Activated CD4-positive, alpha-beta T cell treated with anti-CD3 and anti-CD28 coated beads, Interleukin-2, amount 10 ng/mL, durations not matched to agents 7 days and 5 days (primary cell): ENCODE results near the gene MRTFA. TPM values are rescaled to one million over a fixed set of nuclear protein-coding genes. Genes with fewer than 3 reads are reported as not detected.

Source experiments
- CTCF ChIA-PET: fragments of 350-600 bp; sonication (Branson Sonifier 250); formaldehyde crosslinking; loops from one replicate; lab custom pipeline; 2021; ENCODE audit warnings: antibody characterized with exemption; lab: Charles Lee
- POLR2A ChIA-PET: fragments of 350-600 bp; sonication (Branson Sonifier 250); formaldehyde crosslinking; loops from one replicate; lab custom pipeline; 2021; ENCODE audit warnings: antibody characterized with exemption; lab: Charles Lee
- DNase-seq: peaks from one replicate; pipeline ENCODE4 v3.0.0-alpha.2; 2020
- H3K27ac Mint-ChIP-seq: one replicate; pipeline ENCODE4 v1.8.0; 2021; ENCODE audit warnings: mild to moderate bottlenecking, moderate library complexity, mixed read lengths
- H3K27me3 Mint-ChIP-seq: one replicate; pipeline ENCODE4 v1.8.0; 2021; ENCODE audit warnings: mixed read lengths
- H3K36me3 Mint-ChIP-seq: one replicate; pipeline ENCODE4 v1.8.0; 2021; ENCODE audit warnings: low read depth, mixed read lengths
- H3K4me1 Mint-ChIP-seq: one replicate; pipeline ENCODE4 v1.8.0; 2021; ENCODE audit warnings: mixed read lengths
- H3K4me3 Mint-ChIP-seq: one replicate; pipeline ENCODE4 v1.8.0; 2021; ENCODE audit warnings: mild to moderate bottlenecking, moderate library complexity, mixed read lengths
- H3K9me3 Mint-ChIP-seq: one replicate; pipeline ENCODE4 v1.8.0; 2021; ENCODE audit warnings: mixed read lengths
- total RNA-seq, 2 experiments: library from RNA; stranded (reverse); gene quantifications; one replicate each; pipeline ENCODE4 v1.2.3, GENCODE V29; 2021

MRTFA gene
- total RNA-seq, 2 experiments from 2014 or later = 61.9 to 71.1 TPM

GRCh38 chr22:40449676-40450035, 186.9 kb downstream of the MRTFA start:
- H3K27me3 Mint-ChIP-seq = no peaks in the 10 kb centered on the region
- ChIA-PET CTCF (interaction anchor here (0.7 to 3.8 kb wide), 4 partner anchors 10 to 25 kb away, joined by 3 to 14 read pairs (median 4); no protein-coding TSS in a partner anchor), POLR2A (no interaction called here)
- no peak overlapping the region for H3K4me3 Mint-ChIP-seq
- peak overlapping the region; percentile 62 for H3K27ac Mint-ChIP-seq
- no peak for DNase-seq
- peaks cover 54% of the 10 kb centered on the region for H3K36me3 Mint-ChIP-seq
- no peaks in the 10 kb centered on the region for H3K9me3 Mint-ChIP-seq
- peaks cover 59% of the 10 kb centered on the region for H3K4me1 Mint-ChIP-seq

DNA sequence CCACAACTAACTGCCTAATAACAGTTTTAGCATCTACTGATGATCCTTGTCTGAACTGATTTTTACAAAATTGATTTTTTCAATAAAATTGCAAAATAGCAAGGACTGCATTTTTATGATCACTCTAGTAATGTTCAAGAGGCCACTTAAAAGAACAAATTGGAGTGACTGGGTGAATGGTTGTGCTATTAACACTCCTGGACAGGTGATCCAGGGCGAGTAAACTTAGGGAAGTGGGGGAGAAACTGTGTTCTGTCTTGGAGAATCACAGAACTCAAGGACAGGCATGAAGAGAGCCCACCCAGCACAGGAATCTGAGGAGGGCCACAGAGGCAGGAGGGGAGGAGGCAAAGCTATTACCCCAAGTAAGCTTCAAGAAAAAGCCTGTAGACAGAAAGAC, 190.3 kb downstream of the MRTFA start:
- H3K4me1 Mint-ChIP-seq = peaks cover 46% of the 10 kb centered on the region
- H3K9me3 Mint-ChIP-seq = no peaks in the 10 kb centered on the region
- CTCF ChIA-PET = interaction anchor here (0.9 to 1.2 kb wide), 2 partner anchors 10 to 16 kb away, joined by 3 to 4 read pairs; no protein-coding TSS in a partner anchor
- H3K27ac Mint-ChIP-seq = no peak overlapping the region
- no peak for DNase-seq
- H3K4me3 Mint-ChIP-seq = no peak overlapping the region
- peaks cover 47% of the 10 kb centered on the region for H3K36me3 Mint-ChIP-seq
- POLR2A ChIA-PET = no interaction called here
- H3K27me3 Mint-ChIP-seq = no peaks in the 10 kb centered on the region

DNA sequence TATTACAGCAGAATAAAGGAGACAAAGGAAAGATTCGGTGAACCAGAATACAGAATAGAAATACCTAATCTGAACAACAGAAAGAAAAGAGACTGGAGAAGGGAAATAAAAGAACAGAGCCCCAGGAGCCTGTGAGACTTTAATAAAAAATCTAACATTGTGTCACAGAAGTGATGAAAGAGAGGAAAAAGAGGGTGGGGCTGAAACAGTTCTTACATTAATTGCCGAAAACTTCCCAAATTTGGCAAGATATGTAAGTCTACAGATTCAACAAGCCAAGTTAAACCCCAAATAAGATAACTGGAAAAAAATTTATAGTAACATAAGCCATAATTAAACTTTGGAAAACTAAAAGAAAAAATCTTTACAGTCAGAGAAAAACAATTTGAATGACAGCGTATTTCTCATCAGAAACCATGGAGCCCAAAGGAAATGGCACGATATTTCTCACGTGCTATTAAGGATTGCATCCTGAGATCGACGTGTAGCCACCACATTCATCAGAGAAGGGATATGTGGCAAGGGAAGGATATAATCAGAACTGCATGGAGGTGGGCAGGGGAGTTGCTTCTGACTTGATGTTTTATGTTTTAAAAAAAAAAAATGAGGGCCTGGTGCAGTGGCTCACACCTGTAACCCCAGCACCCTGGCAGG, 192.2 kb downstream of the MRTFA start:
- POLR2A ChIA-PET = no interaction called here
- CTCF ChIA-PET = interaction anchor here (1.3 kb wide), 1 partner anchor 88 kb away, joined by 3 read pairs; no protein-coding TSS in a partner anchor

DNA sequence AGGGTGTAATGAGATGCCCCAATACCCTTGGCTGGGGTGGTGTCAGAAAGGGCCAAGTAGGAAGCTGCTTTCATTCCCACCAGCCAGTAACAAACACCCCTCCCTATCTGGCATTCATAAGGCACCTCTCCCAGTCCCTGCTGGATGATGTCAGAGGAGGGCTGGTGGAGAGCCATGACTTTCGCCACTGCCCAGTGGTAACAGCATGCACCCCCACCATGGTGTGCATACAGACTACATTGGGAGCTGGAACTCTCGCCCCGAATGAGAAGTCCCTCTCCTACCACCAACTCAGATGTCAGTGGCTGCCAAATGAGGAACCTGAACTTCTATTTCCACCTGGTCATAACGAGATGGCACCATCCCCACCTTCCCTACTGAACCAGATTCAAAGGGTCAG, 192.8 kb downstream of the MRTFA start:
- no peak overlapping the region for H3K4me3 Mint-ChIP-seq
- ChIA-PET POLR2A (no interaction called here), CTCF (interaction anchor here (1.3 to 1.4 kb wide), 2 partner anchors 11 to 88 kb away, joined by 3 read pairs; no protein-coding TSS in a partner anchor)
- H3K27me3 Mint-ChIP-seq = no peaks in the 10 kb centered on the region
- no peak for DNase-seq
- H3K27ac Mint-ChIP-seq = no peak overlapping the region
- H3K36me3 Mint-ChIP-seq = peaks cover 50% of the 10 kb centered on the region
- H3K9me3 Mint-ChIP-seq = no peaks in the 10 kb centered on the region
- peaks cover 47% of the 10 kb centered on the region for H3K4me1 Mint-ChIP-seq

More for the DNA sequence above, 192.2 kb downstream of the MRTFA start:
- peaks cover 48% of the 10 kb centered on the region for H3K4me1 Mint-ChIP-seq
- no peak for DNase-seq
- H3K9me3 Mint-ChIP-seq = no peaks in the 10 kb centered on the region
- H3K27me3 Mint-ChIP-seq = no peaks in the 10 kb centered on the region
- H3K36me3 Mint-ChIP-seq = peaks cover 50% of the 10 kb centered on the region
- peak overlapping the region; percentile 41 for H3K27ac Mint-ChIP-seq
- no peak overlapping the region for H3K4me3 Mint-ChIP-seq

DNA sequence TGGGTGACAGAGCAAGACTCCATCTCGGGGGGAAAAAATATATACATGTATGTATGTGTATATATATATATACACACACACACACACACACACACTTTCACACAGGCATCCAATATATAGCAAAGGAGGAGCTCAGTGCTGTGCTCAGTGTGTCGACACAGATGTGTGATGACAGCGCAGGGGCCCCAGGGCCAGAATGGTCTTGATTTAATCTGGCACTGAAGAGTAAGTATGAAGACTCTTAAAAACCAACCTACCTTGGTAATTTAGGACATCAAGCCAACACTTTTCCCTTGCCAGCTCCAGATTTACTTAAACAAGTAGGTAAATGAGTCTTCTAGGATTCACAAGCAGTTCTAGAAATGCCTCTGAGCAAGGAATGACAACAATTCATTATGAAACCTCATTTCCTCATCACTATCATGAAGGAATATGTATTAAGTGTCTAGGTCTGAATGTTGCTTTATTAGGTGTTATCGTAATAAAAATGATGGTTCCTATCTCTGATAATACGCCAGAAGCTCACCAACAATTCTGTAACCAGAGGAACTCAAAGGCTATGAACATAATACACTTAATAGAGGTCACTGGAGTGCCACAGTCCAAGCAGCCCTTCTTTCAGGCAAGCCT, 194.6 kb downstream of the MRTFA start:
- POLR2A ChIA-PET = no interaction called here
- H3K27ac Mint-ChIP-seq = no peak overlapping the region
- CTCF ChIA-PET = interaction anchor here (0.5 to 1.0 kb wide), 2 partner anchors 16 to 167 kb away, joined by 3 read pairs; no protein-coding TSS in a partner anchor
- H3K4me1 Mint-ChIP-seq = peaks cover 56% of the 10 kb centered on the region
- H3K27me3 Mint-ChIP-seq = no peaks in the 10 kb centered on the region
- no peak for DNase-seq
- H3K36me3 Mint-ChIP-seq = peaks cover 44% of the 10 kb centered on the region
- H3K9me3 Mint-ChIP-seq = no peaks in the 10 kb centered on the region
- H3K4me3 Mint-ChIP-seq = no peak overlapping the region

DNA sequence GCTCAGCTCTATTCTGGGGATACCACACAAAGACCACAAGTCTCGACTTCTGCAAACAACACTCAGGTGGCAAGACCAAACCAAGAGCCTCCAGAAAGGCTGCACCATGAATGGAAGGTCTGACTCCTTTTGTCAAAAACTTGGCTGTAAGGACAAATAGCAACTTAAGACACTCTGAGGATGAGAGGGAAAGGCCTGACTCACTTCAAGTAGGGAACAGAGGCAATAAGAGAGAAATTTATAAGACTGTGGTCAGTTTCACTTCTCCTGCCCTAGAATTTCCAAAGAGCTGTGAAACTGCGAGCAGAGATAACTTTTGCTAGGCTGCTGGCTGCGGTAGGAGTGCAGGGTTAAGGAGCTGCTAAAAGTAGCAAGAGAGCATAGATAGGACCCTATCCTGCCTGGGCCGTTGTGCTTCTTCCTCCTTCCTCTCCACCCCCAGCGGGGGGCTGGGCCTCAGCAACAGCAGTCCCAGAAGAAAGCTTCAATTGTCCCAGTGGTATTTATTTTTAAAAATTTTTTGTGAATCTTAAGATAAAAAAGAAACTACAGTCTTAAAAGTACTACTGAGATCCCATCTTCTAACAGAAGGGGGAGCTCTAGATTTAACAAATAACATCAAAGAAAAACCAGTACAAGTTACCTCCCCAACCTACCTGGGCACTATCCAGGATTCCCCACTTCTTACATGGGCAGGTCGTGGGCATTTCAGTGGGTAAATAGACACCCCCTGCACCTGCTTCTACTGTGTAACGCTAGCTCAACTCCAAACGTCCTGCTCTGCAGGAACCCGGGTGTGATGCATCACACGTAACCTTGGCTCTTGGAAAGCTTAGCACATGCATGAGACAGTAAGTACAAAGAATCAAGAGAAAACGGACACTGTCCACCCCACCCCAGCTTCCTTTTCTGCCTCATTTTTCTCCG, 199.8 kb downstream of the MRTFA start:
- peak; percentile 26 for DNase-seq
- peak overlapping the region; percentile 46 for H3K27ac Mint-ChIP-seq
- no peaks in the 10 kb centered on the region for H3K9me3 Mint-ChIP-seq
- H3K4me1 Mint-ChIP-seq = peaks cover 50% of the 10 kb centered on the region
- CTCF ChIA-PET = interaction anchor here (0.6 to 2.4 kb wide), 30 partner anchors 9 to 464 kb away, joined by 3 to 33 read pairs (median 4); no protein-coding TSS in a partner anchor
- no peaks in the 10 kb centered on the region for H3K27me3 Mint-ChIP-seq
- H3K36me3 Mint-ChIP-seq = peaks cover 17% of the 10 kb centered on the region
- no peak overlapping the region for H3K4me3 Mint-ChIP-seq
- POLR2A ChIA-PET = no interaction called here

- Mint-ChIP-seq H3K4me1 (peaks cover 40% of the 10 kb centered on the region), H3K9me3 (no peaks in the 10 kb centered on the region), H3K27me3 (no peaks in the 10 kb centered on the region), H3K27ac (no peak overlapping the region), H3K4me3 (no peak overlapping the region), H3K36me3 (peaks cover 28% of the 10 kb centered on the region)
- POLR2A ChIA-PET = no interaction called here
- CTCF ChIA-PET = interaction anchor here (0.6 to 2.3 kb wide), 5 partner anchors 10 to 464 kb away, joined by 3 to 8 read pairs (median 3); no protein-coding TSS in a partner anchor
- no peak for DNase-seq
Observed at GRCh38 chr22:40434745-40435144, 201.8 kb downstream of the MRTFA start.

GRCh38 chr22:40434106-40434505, 202.4 kb downstream of the MRTFA start:
- no peak overlapping the region for H3K27ac Mint-ChIP-seq
- peaks cover 32% of the 10 kb centered on the region for H3K36me3 Mint-ChIP-seq
- H3K9me3 Mint-ChIP-seq = no peaks in the 10 kb centered on the region
- no peaks in the 10 kb centered on the region for H3K27me3 Mint-ChIP-seq
- H3K4me1 Mint-ChIP-seq = peaks cover 37% of the 10 kb centered on the region
- no peak for DNase-seq
- POLR2A ChIA-PET = no interaction called here
- H3K4me3 Mint-ChIP-seq = no peak overlapping the region
- CTCF ChIA-PET = interaction anchor here (0.6 to 2.3 kb wide), 6 partner anchors 10 to 465 kb away, joined by 3 to 8 read pairs (median 4); no protein-coding TSS in a partner anchor

- ChIA-PET CTCF (interaction anchor here (0.8 to 2.3 kb wide), 8 partner anchors 9 to 465 kb away, joined by 3 to 8 read pairs (median 4); no protein-coding TSS in a partner anchor), POLR2A (no interaction called here)
- no peaks in the 10 kb centered on the region for H3K9me3 Mint-ChIP-seq
- H3K36me3 Mint-ChIP-seq = peaks cover 38% of the 10 kb centered on the region
- H3K4me1 Mint-ChIP-seq = peaks cover 33% of the 10 kb centered on the region
- H3K4me3 Mint-ChIP-seq = no peak overlapping the region
- no peak for DNase-seq
- no peak overlapping the region for H3K27ac Mint-ChIP-seq
- H3K27me3 Mint-ChIP-seq = no peaks in the 10 kb centered on the region
Observed at GRCh38 chr22:40433416-40434090, 203.0 kb downstream of the MRTFA start.

GRCh38 chr22:40432625-40433024, 203.9 kb downstream of the MRTFA start:
- POLR2A ChIA-PET = no interaction called here
- Mint-ChIP-seq H3K4me3 (no peak overlapping the region), H3K9me3 (no peaks in the 10 kb centered on the region), H3K36me3 (peaks cover 46% of the 10 kb centered on the region), H3K27me3 (no peaks in the 10 kb centered on the region), H3K4me1 (peaks cover 25% of the 10 kb centered on the region), H3K27ac (no peak overlapping the region)
- no peak for DNase-seq
- CTCF ChIA-PET = interaction anchor here (0.7 to 2.3 kb wide), 6 partner anchors 8 to 466 kb away, joined by 3 to 8 read pairs (median 4); no protein-coding TSS in a partner anchor

- Mint-ChIP-seq H3K27ac (no peak overlapping the region), H3K36me3 (peaks cover 46% of the 10 kb centered on the region), H3K27me3 (no peaks in the 10 kb centered on the region), H3K4me3 (no peak overlapping the region), H3K4me1 (peaks cover 22% of the 10 kb centered on the region), H3K9me3 (no peaks in the 10 kb centered on the region)
- no peak for DNase-seq
- POLR2A ChIA-PET = no interaction called here
- CTCF ChIA-PET = interaction anchor here (0.7 to 1.4 kb wide), 3 partner anchors 11 to 232 kb away, joined by 3 read pairs; no protein-coding TSS in a partner anchor
Observed at GRCh38 chr22:40432157-40432556, 204.4 kb downstream of the MRTFA start.

- Mint-ChIP-seq H3K4me1 (peaks cover 10% of the 10 kb centered on the region), H3K27ac (peak overlapping the region; percentile 37), H3K9me3 (no peaks in the 10 kb centered on the region), H3K4me3 (no peak overlapping the region), H3K27me3 (no peaks in the 10 kb centered on the region), H3K36me3 (peaks cover 56% of the 10 kb centered on the region)
- no peak for DNase-seq
- ChIA-PET CTCF (interaction anchor here (0.7 kb wide), 1 partner anchor 10 kb away, joined by 7 read pairs; no protein-coding TSS in a partner anchor), POLR2A (no interaction called here)
Observed at GRCh38 chr22:40430991-40431390, 205.5 kb downstream of the MRTFA start.
